NCI-H2107 treated with DMSO at 0.1 percent for 48 hours (cell line): Measurements from ENCODE around the gene NAIF1.
A peak's percentile ranks its signal among the peaks of the same experiment; 100 is the strongest.
"Not testable (repeated sequence)": the region's sequence is repeated elsewhere in the genome, so short reads cannot be mapped to it uniquely, and the experiment has no call there.

Experiments used
- DNase-seq: peaks from one replicate; lab custom pipeline; 2025; ENCODE audit not compliant: unreplicated experiment; lab: John Stamatoyannopoulos, UW

Gene NAIF1

DNA sequence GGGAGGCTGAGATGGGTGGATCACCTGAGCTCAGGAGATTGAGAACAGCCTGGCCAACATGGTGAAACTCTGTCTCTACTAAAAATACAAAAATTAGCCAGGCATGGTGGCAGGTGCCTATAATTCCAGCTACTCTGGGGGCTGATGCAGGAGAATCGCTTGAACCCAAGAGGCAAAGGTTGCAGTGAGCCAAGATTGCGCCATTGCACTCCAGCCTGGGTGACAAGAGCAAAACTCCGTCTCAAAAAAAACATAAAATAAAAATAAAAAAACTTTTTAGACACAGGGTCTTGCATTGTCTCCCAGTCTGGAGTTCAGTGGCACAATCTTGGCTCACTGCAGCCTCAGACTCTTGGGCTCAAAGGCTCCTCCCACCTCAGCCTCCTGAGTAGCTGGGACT lies 30.6 kb downstream of the NAIF1 start:
- not testable (repeated sequence) for DNase-seq

- peak; percentile 83 for DNase-seq
Observed at GRCh38 chr9:128034821-128035652, 32.1 kb downstream of the NAIF1 start.

DNA sequence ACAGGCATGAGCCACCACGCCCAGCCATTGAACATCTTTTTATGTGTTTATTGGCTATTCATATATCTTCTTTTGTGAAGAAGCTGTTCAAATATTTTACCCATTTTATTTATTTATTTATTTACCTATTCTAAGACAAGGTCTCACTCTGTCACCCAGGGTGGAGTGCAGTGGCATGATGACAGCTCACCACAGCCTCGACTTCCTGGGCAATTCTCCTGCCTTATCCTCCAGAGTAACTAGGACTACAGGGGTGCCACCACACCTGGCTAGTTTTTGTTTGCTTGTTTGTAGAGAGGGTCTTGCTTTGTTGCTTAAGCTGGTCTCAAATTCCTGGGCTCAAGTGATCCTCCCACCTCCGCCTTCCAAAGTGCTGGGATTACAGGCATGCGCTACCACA lies 33.5 kb downstream of the NAIF1 start:
- DNase-seq: no peak

GRCh38 chr9:128027705-128028104 lies 39.4 kb downstream of the NAIF1 start:
- no peak for DNase-seq

DNA sequence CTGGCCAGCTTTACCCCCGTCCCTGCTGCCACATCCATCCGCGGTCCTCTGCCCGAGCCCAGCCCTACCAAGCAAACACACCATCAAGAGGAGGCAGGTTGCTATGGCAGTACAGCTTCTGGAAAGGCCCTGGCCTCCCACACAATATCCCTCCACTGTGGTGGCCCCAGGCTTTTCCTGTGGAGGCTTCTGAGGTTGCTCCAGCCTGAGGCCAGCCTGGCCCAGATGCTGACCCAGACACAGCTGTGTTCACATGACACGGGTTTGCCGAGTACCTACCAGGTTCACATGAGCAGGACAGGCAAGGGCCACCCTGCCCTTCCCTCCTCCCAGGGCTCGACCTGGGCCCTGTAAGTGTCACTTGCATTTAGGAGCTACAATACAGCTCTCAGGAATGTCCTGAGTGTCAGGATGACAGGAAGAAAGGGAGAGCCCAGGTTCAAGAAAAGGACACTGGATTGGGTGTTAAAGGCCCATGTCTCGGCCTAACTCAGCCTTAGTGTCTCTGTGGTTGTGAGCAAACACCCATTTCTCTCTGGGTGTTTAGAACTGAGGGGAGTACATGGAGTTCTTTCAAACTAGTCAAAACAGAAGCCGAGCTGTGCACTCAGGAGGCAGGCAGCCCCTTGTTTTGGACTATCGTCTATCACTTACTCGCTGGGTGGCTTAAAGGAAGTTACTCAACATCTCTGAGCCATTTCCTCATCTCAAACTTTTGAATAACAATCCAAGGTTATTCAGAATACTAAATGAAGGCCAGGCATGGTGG lies 40.2 kb downstream of the NAIF1 start:
- DNase-seq: no peak

- no peak for DNase-seq
Observed at GRCh38 chr9:128026255-128026772, 40.8 kb downstream of the NAIF1 start.

GRCh38 chr9:128025736-128026135 lies 41.4 kb downstream of the NAIF1 start:
- no peak for DNase-seq

DNA sequence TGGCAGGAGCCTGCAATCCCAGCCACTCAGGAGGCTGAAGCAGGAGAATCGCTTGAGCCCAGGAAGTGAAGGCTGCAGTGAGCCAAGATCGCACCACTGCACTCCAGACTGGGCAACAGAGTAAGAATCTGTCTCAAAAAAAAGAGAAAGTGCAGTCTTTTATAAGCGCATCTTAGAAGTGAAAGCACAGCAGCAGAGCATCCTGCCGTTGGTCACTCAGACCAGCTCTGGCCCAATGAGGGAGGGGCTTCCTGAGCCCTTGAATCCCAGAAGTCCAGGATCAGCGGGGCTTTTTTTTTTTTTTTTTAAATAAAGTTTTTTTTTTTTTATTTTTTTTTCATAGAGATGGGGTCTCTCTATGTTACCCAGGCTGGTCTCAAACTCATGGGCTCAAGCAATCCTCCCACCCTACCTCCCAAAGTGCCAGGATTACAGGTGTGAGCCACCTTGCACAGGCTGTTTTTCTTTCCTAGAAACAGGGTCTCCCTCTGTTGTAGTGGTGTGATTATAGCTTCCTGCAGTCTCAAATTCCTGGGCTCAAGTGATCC lies 42.3 kb downstream of the NAIF1 start:
- DNase-seq: no peak

DNA sequence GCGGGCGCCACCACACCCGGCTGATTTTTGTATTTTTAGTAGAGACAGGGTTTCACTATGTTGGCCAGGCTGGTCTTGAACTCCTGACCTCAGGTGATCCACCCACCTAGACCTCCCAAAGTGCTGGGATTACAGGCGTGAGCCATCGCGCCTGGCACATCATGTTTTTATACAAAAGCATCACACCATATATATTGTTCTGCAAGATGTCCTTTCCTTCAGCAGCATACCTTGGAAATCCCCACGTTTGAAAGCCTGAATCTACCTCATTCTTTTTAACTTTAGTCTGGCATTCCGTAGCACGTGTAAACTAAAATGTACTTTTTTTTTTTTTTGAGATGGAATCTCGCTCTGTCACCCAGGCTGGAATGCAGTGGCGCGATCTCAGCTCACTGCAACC lies 43.4 kb downstream of the NAIF1 start:
- not testable (repeated sequence) for DNase-seq

DNA sequence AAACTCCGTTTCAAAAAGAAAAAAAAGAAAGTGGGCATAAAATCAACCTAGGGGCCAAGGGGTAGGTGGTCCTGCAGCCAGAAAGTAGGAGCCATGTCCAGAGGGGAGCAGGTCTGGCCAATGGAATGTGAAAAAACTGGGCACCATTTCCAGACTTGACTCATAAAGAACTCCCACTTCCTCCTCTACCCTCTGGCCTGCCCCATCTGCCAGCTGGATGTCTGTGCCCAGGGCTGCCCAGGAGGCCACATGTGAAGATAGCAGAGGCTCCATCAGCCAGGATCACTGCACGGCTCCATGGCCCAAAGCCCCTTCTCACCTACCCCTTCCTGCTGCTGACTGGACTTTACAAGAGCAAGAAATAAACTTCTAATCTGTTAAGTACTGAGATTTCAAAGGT lies 44.2 kb downstream of the NAIF1 start:
- no peak for DNase-seq

DNA sequence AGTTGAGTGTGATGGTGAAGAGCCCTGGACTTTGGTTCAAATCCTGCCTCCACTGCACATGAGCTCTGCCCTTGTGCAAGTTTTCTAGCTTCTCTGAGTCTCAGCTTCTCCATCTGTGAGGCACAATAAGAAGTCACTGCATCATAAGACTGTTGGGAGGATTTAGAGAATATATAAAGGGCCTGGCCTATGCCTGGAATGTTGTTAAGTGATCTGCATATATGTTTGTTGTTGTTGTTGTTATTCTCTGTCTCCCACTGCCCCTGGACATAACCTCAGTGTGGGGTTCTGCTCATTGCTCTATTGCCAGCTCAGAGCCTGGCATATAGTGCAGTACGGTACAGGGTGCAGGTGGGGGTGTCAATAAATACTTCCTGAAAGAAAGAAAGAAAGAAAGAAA lies 46.0 kb downstream of the NAIF1 start:
- no peak for DNase-seq

- DNase-seq: no peak
Observed at GRCh38 chr9:128020692-128021091, 46.4 kb downstream of the NAIF1 start.

DNA sequence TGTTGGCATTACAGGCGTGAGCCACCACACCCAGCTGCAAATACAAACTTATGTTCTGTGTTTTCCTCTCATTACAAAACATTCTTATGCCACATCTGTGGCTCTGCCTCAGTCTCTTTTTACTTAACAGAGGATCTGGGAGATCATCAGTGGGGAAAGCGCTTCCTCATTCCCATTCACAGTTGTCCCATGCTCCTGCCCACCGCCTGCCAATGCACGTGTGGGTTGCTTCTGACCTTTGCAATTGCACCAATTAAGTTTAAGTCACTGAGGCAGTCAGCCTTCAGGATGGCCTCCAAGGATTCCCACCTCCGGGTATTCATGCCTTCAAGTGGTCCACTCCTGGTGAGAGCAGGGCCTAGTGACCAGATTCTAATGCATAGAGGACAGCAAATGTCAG lies 51.4 kb downstream of the NAIF1 start:
- DNase-seq: no peak
